Activated gamma-delta T cell treated with Interleukin-2 at 50 U/mL for 16 hours (primary cell): ENCODE data around the gene TCF3.
A peak's percentile ranks its signal among the peaks of the same experiment; 100 is the strongest.
"Not testable (repeated sequence)": the region's sequence is repeated elsewhere in the genome, so short reads cannot be mapped to it uniquely, and the experiment has no call there.

Experiments
- DNase-seq: peaks from one replicate; pipeline ENCODE4 v3.0.0-alpha.2; 2020

Gene TCF3

GRCh38 chr19:1650650-1651567 lies 1.5 kb downstream of the TCF3 start:
- DNase-seq: peak; percentile 61

- no peak for DNase-seq
These were observed 2.4 kb downstream of the TCF3 start for GRCh38 chr19:1649706-1650649.

DNA sequence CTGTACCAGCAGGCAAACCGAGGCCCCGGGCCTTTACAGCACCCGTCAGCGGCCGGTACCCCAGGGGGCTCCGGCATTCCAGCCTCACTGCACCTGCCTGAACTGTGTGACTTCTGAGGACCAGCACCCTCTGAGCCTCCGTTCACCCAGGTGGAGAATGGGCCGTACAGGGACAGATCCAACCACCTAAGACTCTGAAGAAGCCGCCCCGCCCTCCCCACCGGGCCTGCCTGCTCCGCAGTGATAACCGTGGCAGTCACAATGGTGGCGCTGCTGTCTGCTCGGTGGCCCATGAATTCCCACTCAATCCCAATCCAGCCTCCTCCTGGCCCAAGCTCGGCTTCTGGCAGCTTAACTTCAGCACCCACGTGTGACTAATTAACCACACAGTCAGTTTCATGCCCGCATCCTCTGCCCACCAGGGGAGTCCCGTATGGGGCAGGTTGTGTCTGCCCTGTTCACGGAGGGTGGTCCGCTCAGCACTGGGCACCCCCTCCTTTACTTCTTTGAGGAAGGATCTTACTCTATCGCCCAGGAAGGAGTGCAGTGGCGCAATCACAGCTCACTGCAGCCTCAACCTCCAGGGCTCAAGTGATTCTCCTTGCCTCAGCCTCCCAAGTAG lies 3.4 kb downstream of the TCF3 start:
- no peak for DNase-seq

DNA sequence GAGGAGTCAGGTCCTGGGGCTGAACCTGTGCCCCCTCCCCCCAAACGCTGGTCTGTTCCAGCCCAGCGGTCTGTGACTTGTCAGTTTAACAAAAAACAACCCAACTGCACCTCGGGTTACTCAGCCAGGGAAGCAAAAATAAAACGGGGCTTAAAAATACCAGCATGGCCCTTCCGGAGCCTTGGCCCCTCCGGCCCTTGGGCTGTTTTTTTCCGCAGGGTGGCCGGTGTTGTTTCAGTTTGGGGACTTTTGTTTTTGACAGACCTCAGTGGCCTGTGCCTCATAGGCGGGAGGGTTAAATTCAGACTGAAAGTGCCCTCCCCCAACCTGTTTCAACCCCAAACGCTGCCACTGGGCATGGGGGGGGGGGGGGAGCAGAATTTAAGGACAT lies 4.0 kb downstream of the TCF3 start:
- DNase-seq: no peak

- DNase-seq: no peak
These were observed 4.6 kb downstream of the TCF3 start for GRCh38 chr19:1647501-1648458.

GRCh38 chr19:1646659-1647453 lies 5.6 kb downstream of the TCF3 start:
- no peak for DNase-seq

DNA sequence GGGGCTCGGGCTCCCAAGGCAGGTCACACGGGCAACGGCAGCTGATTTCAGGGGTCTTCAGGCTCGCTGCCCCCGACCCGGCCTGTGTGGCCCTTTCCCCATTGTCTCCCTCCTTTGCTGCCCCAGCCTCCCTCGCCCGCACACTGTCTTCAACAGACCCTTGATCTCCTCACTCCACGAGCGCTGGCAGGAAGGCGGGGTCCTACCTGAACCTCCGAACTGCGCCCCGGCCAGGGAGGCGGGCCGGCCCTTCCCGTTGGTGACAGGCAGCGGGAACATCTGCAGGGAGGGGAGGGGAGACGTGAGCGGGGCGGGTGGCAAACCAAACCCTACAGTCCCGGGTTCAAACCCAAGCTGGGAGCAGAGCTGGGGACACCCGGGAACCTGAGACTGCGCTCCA lies 6.3 kb downstream of the TCF3 start:
- no peak for DNase-seq

DNA sequence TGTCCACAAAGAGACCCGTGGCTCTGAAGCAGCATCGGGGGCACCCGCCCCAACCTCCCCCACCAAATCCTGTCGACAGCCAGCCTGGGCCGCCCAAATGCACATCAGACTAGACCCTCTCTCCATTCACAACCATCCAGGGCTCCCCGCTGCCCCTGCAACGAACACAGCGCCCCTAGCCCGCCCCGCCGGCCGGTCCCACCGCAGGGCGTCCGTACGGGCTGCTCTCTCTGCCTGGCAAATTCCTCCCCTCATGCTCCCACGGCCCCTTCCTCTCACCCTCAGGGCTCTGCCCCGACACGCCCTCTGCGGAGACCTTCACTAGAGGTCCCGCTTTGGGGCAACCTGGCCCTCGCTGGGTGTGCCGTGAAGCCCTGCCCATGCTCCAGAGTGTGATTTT lies 7.1 kb downstream of the TCF3 start:
- DNase-seq: no peak

GRCh38 chr19:1644070-1644469 lies 8.3 kb downstream of the TCF3 start:
- no peak for DNase-seq

- DNase-seq: not testable (repeated sequence)
These were observed 11.4 kb downstream of the TCF3 start for GRCh38 chr19:1640893-1641448.

DNA sequence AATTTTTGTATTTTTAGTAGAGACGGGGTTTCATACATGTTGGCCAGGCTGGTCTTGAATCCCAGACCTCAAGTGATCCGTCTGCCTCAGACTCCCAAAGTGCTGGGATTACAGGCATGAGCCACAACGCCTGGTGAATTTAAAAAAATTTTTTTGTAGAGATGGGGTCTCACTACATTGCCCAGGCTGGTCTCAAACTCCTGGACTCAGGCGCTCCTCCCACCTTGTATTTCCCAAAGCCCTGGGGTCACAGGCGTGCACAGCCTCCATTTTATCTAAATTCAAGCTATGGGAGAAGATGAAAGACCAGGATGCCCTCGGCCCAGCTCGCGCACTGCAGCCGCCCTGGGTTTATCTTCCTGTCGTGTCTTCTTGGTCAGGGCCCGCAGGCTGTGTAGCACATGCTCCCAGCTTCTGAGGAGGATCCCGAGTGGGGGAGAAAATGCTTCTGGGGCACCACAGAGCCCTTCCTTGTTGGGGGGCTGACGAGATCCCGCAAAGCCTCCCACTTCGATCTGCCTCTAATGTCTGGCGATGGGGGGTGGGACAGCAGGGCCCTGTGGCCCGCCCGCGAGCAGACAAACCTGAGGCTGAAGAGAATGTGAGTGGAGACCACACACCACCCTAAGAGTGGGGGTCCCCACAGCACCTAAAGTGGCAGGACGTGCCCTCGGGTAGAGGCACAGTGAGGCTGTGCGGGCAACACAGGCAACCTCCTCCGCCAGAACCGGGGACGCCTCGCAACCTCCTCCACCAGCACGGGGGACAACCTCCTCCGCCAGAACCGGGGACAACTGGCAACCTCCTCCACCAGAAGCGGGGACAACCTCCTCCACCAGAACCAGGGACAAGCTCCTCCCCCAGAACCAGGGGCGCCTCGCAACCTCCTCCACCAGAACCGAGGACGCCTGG lies 15.8 kb downstream of the TCF3 start:
- DNase-seq: no peak

DNA sequence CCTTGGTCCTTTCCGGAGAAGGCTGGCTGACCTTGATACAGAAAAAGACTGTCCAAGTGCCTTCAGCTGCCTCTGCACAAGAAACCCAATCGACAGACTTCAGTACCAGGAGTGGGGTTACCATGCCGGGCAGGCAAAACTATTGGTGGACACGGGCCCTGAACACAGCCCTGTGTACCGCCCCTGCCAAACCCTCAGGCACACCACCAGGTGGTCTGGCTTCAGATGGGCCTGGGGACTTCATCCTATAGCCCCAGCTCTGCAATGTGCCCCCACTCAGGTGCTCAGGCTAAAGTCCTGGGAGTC lies 17.5 kb downstream of the TCF3 start:
- DNase-seq: no peak

DNA sequence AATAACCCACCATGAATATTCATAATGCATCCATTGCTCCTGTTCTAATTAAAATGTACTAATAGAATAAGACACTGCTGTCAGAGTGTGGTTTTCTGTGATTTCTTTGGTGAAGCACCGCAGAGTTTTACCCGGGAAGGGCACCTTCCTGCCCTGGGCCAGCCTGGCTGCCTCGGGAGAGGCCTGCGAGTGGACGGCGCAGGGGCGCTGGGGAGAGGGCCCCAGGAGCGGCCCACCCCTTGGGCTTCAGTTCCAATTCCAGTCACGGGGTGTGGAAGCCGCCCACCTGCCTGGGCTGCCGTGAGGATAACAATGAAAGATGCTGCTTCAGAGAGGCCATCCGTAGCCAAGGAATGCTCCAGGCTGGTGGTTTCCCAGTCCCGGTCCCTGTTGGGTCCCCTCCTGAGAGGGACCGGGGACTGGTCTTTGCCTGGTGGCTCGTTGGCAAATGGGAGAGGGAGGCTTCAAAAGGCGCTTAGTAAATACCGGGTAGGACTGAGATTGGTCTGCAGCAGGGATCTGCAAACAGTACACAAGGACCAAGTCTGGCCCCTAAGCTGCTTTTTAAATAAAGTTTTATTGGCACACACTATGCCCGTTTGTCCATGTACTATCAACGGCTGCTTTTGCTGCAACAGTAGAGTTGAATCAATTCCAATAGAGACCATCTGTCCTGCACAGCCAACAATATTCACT lies 18.0 kb downstream of the TCF3 start:
- no peak for DNase-seq

DNA sequence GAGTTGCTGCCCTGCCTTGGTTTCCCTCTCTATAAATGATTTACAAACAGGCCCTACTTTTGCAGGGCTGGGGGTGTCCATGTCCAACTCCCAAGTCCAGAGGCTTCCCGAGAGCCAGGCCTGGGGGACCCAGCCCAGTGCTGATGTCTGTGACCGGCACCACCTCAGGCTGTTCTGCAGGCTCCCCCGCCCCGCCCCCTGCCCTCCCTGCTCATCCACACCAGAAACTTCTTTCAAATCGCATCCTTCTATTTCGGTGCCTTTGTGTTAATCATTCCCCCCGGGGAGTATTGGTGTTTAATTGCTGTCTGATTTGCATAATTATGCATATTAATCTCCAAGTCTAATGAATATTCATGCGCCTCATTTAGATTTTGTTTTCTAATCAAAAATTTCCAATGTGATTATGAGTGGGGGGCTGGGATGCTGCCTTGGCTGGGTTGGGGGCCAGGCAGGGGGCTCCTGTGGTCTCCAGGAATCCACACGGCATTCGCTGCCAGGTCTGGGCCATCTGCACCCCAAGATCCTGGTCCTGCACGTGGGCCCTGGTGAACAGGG lies 19.1 kb downstream of the TCF3 start:
- no peak for DNase-seq

GRCh38 chr19:1632462-1633268 lies 19.8 kb downstream of the TCF3 start:
- no peak for DNase-seq

GRCh38 chr19:1631557-1632100 lies 20.8 kb downstream of the TCF3 start:
- DNase-seq: no peak

GRCh38 chr19:1630811-1631210 lies 21.6 kb downstream of the TCF3 start:
- DNase-seq: no peak

DNA sequence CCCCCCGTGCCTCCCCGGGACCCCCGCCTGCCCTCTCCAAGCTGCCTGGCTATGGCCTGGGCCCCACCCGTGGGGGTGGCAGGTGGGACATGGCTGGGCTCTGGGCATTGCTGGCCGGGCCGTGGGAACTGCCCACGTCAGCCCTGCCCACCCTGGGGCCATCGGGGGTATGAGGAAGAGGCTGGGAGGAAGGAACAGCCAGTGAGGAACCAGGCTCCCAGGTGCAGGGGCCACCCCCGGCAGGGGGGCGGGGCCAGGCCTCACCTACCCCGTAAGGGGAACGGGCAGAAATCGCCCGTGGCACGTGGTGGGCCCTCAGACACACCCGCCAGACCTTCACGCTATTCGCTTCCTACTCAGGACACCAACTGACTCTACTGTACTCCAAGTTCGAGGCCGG lies 22.4 kb downstream of the TCF3 start:
- DNase-seq: no peak
